Brain pericyte (primary cell): ENCODE measurements around the gene AGBL4.

Source experiments
- DNase-seq: peaks from one replicate; pipeline ENCODE4 v3.0.0-alpha.2; 2012; ENCODE audit warnings: low read depth, low spot score

AGBL4 gene

DNA sequence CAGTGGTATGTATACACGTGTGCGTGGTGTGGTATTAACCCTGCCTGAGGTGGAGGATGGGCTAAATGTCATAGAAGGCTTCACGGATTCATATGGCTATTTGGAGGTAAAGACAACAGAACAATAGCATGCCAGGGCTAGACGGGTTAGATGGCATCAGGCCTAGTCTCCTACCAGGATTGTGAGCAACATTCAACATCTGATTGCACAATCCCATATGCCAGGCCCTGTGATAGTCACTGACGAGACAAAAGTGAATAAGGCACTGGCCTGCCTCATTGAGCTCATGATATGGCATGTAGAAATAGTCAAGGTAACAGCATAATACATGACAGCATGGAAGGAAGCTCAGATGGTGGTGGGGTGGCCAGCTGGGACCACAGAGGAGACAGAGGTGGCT lies 1079.9 kb downstream of the AGBL4 start:
- DNase-seq: no peak

DNA sequence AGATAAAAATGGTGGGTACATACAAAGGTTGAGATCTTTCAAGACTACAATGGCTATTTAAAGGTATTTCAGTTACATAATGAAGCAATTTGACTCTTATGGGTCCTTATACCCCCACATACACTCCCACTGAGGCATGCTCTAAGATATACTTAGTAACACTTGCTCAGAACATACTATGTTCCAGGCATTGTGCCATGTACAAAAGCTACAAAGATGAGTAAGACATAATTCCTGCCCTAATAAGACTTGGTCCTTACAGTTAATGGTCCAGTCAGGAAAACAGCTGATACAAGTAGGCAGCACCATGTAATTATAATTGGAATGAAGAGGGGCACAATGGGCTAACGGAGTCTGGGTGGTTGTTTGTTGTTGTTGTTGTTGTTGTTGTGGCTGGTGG lies 1080.4 kb downstream of the AGBL4 start:
- DNase-seq: no peak

DNA sequence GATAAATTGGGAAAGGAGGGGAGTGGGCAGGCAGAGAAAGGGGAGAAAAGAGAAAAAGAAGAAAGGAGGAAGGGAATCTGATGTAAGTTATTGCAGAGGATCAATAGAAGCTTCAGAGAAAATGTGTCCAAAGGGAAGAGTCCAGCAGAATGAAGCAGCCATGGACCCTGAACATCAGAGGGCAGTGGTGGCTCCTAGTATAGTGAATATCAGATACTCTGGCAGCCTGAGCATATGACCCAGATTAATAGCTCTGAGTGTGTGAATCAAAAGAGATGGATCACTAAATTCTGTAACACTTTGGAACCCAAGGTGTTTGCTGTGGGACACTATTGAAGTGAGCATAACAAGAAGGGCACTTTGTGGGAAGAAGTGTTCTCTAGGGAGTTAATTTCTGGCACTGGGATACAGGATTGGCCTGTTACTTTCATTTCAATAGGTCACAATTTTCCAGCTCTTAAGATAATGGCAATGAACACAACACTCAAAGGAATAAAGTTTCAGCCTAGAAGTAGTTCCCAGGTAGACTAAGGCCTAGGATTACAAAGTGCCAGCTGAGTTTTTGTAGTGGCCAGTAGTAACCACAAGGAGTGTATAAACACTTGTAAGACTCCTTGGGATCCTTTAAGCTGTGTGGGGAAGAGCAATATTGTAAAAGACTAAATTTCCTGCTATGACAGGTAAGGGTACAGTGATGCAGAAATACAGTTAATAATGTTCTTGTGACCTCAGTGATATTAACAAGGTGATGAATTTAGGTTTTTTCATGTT lies 1082.6 kb downstream of the AGBL4 start:
- DNase-seq: no peak

DNA sequence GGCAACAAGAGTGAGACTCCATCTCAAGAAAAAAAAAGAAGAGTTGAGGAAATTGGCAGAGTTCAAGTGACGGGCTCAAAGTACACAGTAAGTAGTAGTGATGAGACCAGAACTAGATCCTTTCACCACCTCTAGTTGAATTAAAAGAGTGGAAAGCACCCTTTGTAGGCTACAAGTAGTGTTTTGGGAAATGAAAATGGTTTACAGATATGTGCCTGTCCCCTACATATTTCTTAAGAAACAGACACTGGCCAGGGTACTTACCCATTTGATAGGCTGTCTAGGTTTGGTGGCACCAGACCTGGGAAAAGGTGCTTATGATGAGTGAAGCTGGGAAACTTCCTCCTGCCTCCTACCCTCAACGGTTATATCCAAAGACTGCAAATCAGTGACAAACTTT lies 1083.4 kb downstream of the AGBL4 start:
- no peak for DNase-seq

DNA sequence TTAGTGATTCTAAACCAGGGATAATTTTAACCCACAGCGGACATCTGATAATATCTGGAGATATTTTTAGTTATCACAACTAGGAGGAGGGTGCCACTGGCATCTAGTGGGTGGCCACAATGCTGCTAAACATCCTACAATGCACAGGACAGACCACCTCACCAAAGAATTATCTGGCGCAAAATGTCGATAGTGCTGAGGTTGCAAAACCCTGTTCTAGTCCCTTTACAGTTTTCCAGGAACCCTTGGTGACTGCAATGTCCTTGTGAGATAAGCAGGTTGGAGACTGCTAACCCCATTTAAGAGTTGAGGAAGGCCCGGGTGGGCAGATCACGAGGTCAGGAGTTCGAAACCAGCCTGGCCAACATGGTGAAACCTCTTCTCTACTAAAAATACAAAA lies 1083.9 kb downstream of the AGBL4 start:
- DNase-seq: no peak

DNA sequence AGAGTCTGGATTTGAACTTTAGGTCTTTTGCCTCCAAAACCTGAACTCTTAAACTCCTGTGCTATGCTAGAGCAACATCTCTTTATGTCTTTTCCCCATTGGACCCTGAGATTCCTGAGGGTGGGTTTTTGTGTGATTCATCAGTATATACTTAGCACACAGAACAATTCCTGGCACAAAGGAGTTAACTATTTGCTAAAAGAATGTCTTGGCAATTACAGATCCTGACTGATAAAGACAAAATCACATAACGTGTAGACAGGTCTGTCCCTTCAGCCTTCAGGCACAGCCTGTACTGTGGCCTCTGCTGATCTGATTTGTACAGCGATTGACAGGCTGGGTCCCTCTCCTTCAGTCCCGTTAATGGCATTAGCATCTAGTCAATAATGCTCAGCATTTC lies 1084.7 kb downstream of the AGBL4 start:
- DNase-seq: no peak

DNA sequence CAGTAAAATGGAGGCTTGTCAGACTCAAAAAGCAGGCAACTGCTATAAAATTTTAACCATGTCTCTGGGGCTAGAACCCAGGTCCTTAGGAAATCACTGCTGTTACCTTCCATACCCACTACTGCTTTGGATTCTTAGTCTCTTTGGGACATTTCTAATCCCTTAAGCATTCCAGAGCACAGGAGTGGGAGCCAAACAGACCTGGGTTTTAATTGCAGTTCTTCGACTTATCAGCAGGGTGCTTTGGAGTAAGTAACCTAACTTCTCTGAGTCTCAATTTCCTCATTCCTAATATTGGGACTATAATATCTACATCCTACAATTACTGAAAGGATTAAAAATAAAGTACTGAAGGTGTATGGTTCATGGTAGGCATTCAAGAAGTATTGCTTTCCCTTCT lies 1086.0 kb downstream of the AGBL4 start:
- no peak for DNase-seq

DNA sequence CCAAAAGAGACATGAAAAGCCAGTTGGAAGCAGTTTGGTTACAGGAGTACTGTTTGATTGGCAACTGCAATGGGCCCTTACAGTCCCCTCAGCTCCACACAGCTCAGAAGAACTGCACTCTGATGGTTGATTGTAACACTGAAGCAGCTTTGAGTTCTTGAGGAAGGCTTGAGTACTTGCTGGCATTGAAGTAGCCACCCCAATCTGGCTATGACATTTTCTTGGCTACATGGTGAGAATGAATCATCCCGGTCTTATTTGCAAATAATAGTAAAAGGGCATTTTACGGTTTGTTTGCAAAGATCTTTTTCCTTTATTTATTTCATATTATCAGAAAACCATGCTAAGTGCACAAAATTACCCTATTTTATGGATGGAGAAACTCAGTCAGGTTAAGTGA lies 1087.3 kb downstream of the AGBL4 start:
- no peak for DNase-seq

DNA sequence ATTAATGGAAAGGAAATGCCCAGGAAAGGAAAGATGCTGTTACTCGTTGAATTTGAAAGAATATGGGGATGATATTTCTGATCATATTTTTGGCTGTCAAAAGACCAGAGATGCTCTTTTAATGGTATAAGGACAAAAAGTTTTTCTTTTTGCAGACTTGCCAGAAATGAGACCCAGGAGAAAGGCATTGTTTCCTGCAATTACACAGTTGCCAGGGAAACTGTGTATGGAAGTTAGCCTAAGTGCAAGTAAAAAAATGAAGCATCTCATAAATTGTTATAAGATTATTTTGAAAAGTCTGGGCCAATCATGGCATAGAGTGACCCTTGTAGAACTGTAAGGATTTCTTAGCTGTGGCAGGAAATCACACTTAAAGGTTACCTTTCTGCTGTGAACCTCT lies 1091.4 kb downstream of the AGBL4 start:
- no peak for DNase-seq

DNA sequence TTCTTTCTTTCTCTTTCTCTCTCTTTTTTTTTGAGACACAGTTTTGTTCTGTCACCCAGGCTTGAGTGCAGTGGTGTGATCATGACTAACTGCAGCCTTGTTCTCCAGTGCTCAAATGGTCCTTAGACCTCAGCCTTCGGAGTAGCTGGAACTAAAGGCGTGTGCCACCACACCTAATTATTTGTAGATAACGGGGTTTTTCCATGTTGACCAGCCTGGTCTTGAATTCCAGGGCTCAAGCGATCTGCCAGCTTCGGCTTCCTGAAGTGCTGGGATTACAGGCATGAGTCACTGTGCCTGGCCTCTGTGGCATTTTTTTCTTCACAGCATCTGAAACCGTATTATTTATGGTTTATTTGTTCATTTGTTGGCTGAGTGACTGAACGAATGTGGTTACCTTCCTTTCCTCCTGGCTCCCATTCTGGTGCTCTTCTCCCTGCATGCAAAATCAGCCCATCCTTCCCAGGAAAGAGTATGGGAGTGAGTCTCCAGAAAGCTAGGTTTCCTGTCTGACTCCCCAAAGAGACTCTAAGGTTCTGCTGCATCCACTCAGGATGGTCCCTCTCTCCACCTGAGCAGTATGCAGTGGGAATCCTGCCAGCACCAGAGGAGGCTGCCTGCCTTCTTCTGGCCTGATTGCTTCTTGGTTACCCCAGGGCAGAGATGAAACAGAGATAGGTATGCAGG lies 1092.1 kb downstream of the AGBL4 start:
- no peak for DNase-seq

DNA sequence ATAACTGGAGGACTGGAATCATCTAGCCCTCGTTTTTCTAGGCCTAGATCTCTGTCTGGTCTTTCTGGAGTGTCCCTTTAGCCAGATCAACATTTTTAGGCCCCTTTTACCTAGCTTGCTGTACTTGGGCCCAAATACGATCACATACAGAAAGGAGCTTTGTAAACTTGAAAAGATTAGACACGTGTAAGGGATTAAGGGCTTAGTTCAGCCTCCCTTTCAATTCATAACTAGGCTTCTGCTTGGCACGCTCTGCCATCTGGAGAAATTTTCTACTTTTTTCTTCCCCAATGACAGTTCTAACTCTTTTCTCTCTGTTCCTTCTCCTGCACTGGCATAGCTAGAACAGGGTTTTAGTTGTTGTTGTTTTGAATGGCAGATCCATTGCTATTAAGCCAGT lies 1093.7 kb downstream of the AGBL4 start:
- no peak for DNase-seq

DNA sequence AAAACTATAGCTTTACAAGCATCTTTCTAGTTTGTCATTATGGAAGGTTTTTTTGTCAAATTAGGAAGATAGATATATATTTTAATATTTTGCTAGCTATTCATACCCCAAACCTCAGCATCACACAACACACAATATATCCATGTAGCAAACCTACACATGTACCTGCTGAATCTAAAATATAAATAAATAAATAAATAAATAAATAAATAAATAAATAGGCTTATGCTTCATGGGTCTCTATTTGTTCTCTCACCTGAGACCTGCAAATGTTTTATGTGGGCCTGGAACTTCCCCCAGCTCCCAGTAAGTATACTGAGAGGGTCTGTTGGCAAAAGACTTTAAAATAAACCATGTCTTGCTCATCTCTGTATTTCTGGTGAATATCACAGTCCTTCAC lies 1099.7 kb downstream of the AGBL4 start:
- DNase-seq: no peak

DNA sequence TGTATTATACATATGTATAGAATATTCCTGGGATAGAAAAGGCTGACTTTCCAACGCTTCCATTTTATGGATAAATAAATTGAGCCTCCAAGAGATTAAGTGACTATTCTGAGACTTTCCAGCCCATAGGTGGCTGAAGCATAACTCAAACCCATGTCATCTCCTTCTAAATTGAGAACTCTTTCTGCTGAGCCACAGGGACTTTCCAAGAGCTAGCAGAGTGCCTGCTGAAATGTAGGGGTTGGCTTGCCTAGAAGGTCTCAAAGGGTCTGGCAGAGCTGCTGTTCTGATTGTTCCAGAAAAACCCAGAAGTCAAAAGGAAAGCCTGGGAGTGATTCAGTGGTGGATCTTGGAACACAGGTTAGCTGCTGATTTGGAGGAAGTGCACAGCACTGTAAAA lies 1100.6 kb downstream of the AGBL4 start:
- DNase-seq: no peak

DNA sequence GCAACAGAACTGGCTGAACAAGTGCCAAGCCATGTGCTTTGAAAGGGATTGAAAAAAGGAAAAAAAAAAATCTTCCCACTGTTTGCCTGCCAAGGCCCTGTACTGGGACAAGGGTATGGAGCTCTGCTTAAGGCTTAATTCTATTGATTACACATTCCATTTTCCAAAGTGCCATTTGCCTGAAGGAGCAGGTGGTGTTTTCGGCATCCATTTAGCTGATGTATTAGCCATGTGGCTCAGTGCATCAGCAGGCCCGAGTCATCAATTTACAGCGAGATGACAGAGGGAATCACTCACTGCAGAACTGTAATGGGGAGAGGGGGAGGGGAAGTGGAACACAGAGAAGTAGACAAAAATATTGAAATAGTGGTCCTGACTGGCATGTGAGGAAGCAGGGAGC lies 1102.9 kb downstream of the AGBL4 start:
- no peak for DNase-seq

DNA sequence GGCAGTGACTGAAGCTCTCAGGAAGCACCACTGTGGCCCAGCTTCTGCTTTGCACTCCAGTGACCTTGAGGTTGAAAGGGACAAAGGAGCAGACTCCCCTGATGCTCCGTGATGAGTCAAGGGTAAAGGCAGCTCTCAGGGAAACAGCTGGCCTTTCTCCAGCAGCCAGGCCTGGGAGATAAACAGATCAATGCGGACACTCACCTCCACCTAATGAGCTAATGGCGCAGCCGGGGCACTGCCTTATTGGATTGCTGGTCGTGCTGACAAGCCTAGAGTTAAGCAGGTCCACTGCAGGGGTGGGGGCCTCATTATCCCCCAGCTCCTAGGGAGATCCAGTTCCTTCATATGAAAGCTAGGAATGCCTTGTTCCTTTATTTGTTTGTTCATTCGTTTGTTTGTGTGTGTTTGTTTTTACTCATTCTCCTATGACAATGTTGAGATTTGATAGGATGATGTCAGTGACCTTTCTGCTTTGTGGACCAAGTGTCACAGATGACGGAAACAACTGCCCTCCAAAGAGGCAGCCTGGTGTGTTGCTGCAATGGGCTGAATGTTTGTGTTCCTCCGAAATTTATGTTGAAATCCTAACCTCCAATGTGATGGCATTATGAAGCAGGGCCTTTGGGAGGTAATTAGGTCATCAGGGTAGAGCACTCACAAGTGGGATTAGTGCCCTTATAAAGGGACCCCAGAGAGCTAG lies 1105.7 kb downstream of the AGBL4 start:
- no peak for DNase-seq

DNA sequence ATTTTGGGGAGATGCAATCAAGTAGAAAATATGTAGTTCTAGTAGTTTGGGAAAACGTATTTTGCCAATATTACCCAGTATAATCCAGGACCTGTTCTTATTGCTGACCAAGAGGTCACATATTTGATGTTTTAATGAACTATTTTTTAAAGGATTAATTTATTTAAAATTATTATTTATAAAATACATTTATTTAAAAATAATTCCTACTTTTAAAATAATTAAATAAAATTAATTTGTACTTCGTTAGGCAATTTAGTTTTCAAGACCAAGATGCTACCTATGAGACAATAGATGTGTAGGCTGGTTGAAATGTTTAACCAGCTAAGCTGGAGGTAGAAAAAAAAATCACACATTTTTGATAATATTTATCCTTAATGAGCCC lies 1106.7 kb downstream of the AGBL4 start:
- DNase-seq: no peak

DNA sequence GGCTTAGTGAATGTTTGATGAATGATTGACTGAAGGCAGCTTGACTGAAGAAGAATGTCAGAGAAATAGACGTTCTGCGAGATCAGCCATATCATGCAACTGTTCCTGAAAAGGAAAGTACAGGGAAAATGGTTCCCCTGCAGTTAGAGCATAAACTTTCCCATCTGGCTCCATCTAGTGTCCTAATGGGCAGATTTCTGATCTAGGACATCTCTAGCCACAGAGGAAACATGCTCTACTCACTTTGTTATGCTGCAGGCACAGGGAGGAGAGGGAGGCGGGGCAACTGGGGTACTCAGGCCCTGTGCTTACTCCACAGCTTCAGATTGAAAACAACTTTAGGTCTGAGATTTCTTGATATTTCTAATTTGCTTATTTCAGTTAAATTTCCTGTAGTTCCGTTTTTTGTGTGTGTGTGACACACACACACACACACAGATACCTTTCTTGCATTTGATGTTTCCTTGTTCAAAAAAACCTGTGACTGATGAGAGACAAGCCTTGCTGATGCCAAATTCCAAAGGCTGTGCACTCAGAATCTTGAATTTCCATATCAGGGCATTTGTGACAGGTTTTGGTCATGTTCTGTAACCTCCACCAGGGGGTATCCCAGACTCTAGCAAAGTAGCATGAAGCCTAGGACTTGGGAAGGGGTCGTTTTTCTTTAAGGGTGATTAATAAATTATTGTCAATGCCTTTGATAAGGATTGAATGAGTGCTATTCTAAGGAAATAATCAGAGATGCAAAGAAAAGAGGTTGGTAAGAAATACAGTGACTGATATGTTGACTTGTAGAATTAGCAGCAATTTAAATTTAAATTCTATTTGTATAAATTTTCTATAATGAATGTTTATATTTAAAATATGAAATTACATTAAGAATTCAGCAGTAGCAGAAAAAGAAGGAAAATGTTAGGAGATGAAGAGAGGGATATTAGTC lies 1107.4 kb downstream of the AGBL4 start:
- peak; percentile 5 for DNase-seq

DNA sequence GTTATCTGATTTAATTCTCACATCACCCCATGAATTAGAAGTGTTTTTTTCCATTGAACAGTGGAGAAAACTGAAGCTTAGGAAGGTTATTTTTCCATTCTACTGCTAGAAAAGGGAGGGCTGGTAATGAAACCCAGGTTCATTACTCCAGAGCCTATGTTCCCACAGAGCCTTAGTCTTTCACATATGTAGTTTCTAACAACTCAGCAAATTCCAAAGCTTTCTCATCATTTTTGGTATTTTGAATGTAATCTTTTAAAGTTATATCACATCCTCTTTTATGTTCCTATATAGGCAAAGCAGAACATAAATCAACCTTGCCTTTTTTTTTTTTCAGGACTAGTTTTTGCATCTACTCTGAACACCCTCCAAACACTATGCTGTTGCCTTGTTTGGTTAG lies 1115.1 kb downstream of the AGBL4 start:
- no peak for DNase-seq

DNA sequence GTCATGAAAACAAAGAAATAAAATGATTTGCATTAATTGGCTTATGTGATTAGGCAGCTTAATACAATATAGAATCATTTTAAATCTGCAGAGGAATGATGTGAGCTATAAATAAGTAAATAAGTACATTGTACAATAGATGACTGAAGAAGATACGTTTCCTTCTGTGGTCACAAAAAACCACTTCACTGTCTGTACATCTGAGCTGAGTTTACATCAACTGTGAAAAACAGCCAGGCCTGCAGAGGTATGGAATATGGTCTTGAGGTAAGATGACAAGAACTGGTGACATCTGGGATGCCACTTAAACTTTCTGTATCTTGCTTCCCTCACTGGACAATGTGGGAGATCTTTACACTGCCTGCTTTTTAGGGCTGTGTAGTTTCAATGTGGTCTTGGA lies 1117.0 kb downstream of the AGBL4 start:
- DNase-seq: no peak

DNA sequence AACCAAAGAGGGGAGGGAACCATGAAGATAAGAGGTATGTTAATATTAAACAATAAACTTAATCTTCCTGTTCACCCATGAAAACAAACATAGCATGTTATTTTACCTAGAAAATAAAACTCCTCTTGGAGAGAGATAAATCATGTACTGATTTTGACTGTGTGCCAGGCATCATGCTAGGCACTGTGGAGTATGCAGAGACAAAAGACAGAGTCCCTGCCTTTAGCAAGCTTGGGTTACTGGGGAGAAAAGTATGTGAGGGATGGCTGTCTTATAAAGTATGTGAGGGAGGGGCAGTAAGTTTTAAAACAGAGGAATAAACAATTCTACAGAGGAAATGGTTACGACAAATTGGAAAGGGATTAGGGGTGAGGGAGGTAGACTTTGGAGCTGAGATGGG lies 1117.6 kb downstream of the AGBL4 start:
- no peak for DNase-seq

DNA sequence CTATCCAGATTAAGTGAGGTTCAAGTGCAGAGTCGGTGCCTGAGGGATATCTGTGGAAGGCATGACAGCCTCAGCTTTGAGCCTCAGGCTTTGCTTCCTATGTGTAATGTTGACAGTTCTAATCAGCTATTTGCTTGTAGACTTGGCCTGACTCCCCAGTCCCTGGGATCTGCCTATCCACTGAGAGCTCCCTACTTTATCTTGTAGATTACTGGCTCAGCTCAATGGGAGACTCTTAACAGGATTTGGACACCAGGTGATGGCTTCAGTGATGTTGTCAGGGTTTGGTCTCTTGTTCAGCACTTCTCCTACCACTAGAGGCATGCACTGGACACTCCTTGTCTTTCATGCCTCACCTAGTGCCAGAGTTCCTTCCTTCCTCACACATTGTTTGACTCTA lies 1120.5 kb downstream of the AGBL4 start:
- DNase-seq: no peak

DNA sequence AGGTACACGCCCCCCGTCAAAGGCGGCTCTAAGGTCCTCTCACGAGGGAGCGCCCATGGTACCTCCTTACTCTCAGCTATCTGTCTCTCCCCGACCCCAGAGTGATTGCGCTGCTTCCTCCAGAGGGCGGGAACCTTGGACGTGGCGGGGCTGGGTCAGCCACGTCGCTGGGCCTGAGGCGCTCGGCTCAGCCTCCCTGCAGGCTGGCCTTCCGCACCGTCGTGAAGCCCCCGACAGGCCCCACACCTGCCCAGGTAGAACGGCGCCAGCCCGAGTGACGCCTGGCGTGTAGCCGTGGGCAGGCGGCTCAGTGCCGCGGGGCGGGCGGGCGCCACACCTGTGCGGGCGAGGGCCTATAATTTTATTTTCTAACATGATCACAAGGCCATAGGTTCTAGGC lies 1124.9 kb downstream of the AGBL4 start:
- DNase-seq: no peak
